ENCODE measurements around the gene KRTAP3-3.
"Not testable (repeated sequence)": the region's sequence is repeated elsewhere in the genome, so short reads cannot be mapped to it uniquely, and the experiment has no call there.

KRTAP3-3 gene

DNA sequence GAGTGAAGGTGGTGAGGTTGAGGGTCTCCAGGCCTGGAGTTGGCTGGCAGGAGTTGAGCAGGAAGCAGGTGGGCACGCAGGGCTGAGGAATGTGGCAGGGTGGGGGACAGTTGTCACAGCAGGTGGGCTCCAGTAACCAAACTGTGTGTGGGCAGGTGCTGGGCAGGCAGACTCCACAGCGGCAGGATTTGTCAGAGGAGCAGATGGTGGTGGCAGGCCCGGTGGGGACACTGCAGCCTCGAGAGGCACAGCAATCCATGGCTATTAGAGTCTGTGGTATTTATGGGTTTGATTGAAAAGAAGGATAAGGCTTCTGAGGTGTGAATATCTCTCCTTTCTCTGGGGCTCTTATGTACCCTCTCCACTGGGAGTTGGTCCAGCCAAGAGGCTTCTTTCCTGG, at the start of gene KRTAP3-3:
Gene KRTAP3-3, minus strand, starts transcription at position 326 of the 400 bp plus-strand sequence. Its CDS starts 67 bp downstream, at position 259.
- DNase-seq (ENCODE audit: low read depth in 2 of 2), result no peak

DNA sequence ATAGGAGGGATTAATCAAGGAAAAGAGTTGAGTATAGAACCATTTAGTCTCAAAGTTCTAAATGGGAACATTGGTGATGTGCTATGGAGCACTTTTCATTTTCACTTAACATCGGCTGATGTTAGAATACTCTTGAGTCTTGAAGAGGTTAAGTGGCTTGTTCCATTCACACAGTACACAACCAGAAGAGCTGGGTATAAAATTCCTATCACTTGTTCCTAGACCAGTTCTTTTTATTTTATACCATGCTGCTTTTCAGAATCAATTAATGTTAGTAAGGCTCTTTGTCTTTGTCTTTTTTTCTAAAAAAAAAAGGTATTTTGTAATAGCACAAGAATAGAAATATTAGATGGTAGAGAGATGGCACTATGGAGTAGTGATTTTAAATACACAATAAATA, 49.0 kb upstream of the KRTAP3-3 start:
- DNase-seq (ENCODE audit: low read depth in 2 of 2), result no peak

DNA sequence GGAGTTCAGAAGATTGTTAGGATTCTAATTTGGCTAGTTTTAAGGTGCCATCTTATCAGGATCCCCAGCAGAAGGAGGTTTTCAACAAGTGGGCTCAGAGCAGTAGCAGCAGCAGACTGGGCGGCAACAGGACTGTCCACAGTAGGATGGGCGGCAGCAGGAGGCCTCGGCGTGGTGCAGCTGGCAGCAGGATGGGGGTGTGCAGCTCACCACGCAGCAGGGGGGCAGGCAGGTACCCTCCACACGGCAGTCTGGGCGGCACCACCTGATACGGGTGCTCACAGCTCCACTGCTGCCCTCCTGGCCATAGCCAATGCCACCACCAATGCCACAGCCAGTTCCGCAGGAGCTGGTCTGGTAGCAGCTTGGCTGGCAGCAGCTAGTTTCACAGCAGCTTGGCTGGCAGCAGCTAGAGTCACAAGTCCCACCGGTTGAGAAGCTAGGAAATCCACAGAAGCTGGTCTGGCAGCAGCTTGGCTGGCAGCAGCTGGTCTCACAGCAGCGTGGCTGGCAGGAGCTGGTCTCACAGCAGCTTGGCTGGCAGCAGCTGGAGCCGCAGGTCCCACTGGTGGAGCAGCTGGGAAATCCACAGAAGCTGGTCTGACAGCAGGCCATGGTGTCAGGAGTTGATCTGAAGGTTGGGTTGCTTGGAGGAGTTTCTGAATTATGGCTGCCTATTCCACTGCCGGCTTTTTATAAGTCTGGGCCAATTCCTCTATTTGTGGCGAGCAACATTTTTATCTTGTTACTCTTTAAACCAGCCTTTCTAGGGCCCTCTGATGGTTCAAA, 47.0 kb upstream of the KRTAP3-3 start, which contains the start of gene KRTAP1-1:
Gene KRTAP1-1, minus strand, starts transcription at position 668 of the 789 bp plus-strand sequence. Its CDS starts 53 bp downstream, at position 615.
- not testable (repeated sequence) for DNase-seq (ENCODE audit: low read depth in 2 of 2)

DNA sequence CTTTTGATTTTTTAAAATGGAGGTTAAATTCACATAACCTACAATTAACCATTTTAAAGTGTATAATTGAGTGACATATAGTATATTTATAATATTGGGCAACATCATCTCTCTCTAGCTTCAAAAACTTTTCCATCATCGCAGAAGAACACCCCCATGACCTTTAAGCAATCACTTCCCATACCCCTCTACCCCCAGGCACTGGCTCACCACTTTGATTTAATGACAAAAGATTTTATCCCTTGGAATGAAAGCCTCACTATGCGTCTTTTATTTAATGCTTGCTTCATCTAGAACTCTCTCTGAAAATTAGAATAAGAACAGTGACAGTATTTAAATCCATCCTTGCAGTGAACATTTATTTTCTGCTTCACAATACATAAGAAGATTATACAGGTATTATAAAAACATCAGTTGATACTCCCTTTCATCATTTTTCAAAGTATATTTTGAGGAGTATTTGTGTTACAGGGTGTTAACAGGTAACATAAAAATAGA, 43.9 kb upstream of the KRTAP3-3 start:
- DNase-seq (ENCODE audit: low read depth in 2 of 2), result no peak

DNA sequence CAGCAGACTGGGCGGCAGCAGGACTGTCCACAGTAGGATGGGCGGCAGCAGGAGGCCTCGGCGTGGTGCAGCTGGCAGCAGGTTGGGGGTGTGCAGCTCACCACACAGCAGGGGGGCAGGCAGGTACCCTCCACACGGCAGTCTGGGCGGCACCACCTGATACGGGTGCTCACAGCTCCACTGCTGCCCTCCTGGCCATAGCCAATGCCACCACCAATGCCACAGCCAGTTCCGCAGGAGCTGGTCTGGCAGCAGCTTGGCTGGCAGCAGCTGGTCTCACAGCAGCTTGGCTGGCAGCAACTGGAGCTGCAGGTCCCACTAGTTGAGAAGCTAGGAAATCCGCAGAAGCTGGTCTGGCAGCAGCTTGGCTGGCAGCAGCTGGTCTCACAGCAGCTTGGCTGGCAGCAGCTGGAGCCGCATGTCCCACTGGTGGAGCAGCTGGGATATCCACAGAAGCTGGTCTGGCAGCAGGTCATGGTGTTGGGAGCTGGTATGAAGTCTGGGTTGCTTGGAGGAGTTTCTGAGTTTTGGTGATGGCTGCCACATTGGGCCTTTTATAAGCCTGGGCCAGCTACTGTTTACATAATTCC, 40.5 kb upstream of the KRTAP3-3 start, which contains the start of gene KRTAP1-3:
Gene KRTAP1-3, minus strand, starts transcription at position 529 of the 590 bp plus-strand sequence. Its CDS starts 53 bp downstream, at position 476.
- not testable (repeated sequence) for DNase-seq (ENCODE audit: low read depth in 2 of 2)

DNA sequence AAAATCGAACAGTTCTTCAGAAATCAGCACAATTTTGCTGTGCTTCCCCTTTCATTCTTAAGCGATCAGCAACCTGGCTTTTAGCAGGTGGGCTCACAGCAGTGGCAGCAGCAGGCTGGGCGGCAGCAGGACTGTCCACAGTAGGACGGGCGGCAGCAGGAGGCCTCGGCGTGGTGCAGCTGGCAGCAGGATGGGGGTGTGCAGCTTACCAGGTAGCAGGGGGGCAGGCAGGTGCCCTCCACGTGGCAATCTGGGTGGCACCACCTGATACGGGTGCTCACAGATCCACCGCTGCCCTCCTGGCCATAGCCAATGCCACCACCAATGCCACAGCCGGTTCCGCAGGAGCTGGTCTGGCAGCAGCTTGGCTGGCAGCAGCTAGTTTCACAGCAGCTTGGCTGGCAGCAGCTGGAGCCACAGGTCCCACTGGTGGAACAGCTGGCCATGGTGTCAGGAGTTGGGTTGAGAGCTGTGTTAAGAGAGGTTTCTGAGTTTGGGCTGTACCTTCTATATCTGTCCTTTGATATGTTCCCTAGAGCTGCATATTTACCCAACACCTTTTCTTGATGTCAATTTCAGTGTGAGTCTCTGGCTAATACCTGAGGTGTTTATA, 35.8 kb upstream of the KRTAP3-3 start, which contains the start of gene KRTAP1-4:
Gene KRTAP1-4, minus strand, starts transcription at position 563 of the 613 bp plus-strand sequence. Its CDS starts 117 bp downstream, at position 446.
- DNase-seq (ENCODE audit: low read depth in 2 of 2), result no peak

DNA sequence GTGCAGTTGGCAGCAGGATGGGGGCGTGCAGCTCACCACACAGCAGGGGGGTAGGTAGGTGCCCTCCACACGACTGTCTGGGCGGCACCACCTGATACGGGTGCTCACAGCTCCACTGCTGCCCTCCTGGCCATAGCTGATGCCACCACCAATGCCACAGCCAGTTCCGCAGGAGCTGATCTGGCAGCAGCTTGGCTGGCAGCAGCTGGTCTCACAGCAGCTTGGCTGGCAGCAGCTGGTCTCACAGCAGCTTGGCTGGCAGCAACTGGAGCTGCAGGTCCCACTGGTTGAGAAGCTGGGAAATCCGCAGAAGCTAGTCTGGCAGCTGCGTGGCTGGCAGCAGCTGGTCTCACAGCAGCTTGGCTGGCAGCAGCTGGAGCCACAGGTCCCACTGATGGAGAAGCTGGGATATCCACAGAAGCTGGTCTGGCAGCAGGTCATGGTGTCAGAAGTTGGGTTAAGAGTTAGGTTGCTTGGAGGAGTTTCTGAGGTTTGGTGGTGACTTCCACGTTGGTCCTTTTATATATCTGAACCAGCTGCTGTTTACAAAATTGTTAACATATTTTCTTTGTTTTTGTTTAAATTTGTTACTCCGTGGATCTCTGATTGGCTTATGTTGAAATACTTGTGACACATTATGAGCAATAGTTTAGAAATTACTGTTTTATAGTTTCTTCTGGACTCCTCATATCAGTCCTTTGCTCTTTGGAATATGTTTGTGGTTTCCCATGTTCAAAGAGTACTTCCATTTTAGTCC, 32.9 kb upstream of the KRTAP3-3 start, which contains the start of gene KRTAP1-5:
Gene KRTAP1-5, minus strand, starts transcription at position 494 of the 757 bp plus-strand sequence. Its CDS starts 53 bp downstream, at position 441.
- peak; percentile 74 to 77 for DNase-seq (ENCODE audit: low read depth in 2 of 2)

DNA sequence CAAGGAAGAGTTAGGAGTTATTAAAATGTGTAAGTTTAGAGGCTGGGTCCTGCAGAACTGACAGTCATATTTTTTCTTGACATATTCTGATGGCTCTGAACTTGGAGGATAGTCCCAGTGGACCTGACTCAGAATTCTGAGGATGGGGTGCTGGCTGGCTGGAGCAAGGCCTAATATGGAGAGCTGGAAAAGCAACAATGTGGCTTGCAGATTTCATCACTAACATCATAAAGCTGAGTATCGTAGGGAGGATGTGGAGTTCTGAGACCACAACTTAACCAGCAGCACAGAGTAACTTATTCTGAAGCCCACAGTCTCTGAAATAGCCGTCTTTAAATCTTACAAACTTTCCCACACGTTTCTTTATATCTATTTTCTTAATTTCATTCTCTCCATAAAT, 30.7 kb upstream of the KRTAP3-3 start:
- peak; percentile 65 to 66 for DNase-seq (ENCODE audit: low read depth in 2 of 2)

DNA sequence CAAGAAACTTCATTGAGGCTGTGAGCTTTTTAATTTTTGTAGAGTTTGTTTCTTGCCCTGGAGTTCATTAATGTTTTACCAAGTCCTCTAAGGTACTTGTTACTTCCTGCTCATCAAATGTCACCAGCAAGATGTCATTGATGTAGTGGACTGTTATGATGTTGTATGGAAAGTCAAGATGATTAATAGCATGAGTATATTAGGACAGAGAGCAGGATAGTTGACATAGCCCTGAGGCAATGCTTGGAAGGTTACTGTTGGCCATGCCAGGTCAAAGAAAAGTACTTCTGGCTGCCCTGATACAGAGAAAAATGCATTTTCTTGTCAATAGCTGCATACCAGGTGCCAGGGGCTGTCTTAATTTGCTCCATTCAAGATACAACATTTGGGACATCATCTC, 26.4 kb upstream of the KRTAP3-3 start:
- DNase-seq (ENCODE audit: low read depth in 2 of 2), result no peak

DNA sequence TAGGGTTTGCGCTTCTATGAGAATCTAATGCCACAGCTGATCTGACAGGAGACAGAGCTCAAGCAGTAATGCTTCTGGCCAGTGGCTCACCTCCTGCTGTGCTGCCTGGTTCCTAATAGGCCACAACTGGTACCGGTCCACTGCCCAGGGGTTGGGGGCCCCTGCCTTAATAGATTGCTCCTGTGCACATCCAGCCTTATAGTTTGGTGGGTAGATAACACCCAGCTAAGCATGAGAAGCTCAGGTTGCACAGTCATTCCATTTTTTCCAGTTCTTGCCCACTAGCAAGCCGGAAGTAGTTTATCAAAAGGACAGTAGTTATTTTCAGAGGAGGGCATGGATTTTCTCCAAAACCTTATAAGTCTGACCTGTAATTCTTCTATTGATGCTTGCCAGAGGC, 25.5 kb upstream of the KRTAP3-3 start:
- no peak for DNase-seq (ENCODE audit: low read depth in 2 of 2)

DNA sequence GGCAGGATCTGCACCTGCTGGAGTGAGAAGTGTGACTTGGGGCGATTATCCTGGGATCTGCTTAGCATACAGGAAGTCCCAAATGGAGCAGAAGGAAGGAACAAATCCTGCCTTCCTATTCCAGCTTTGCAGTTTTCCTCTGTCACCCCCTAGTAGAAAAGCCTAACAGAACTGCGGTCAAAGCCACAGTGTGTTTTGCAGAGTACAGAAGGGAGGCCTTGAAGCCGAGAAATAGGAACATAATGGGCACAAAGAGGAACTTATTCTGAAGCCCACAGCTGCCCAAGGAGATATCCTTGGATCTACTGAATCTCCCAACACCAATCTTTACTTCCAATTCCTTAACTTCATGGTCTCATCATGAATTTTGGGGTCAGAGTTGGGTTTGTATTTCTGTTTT, 24.6 kb upstream of the KRTAP3-3 start:
- no peak for DNase-seq (ENCODE audit: low read depth in 2 of 2)

DNA sequence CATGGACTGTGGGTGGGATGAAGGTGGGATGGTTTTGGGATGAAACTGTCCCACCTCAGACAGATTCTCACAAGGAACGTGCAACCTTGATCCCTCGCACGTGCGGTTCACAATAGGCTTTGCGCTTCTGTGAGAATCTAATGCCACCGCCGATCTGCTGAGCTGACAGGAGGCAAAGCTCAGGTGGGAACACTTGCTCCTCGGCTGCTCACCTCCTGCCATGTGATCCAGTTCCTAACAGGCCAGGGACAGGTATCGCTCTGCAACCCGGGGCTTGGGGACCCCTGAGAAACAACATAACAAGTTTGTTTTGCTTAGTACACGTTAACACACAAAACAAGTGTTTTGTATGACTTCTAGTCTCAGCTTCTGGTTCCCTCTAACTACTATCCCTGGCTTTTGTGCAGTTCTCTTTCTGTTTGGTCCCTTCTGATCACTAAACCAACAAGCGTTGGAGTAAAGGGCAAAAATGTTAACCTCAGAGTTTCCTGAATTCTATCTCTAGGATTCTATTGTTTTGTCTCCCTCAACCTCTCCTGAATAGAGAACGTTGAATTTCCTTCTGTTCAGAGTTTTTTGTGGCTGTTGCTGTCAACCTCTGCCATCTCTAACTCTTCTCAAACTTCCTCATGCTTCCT, 22.7 kb upstream of the KRTAP3-3 start:
- no peak for DNase-seq (ENCODE audit: low read depth in 2 of 2)

DNA sequence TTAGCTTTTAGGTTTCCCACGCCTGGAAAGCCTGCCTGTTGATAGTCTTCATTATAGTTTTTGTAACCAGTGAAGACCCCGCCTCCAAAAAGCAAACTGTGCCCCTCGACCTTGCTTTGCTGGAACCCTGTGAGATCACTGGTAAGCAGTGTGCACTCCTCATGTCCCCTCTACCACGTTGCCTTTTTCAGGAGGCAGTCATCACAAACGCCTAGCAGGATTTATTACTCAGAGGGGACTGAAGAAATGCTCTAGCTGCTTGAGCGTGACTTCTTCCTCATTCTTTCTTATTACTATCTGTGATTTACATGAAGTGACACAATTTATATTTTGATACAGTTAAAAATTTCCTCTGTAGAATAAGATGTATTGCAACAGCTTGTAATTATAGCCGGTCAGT, 21.5 kb upstream of the KRTAP3-3 start:
- no peak for DNase-seq (ENCODE audit: low read depth in 2 of 2)

DNA sequence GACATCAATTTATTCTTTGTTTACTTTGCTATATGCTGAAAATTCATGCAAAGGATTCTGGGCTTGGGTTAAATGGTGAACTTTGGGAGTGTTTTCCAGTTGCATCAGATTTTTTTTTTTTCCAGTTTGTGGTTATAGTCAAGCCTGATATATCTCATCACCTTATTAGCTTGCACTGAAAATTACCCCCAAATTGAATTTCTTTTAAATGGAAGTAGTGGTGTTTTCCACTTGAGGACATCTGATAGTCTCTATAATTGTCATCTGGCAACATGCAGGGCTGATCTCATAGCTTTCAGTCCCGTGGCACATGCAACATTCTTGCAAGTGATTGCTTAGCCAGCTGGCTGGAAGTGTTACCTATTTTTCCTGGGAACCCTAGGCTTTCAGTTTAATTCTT, 19.6 kb upstream of the KRTAP3-3 start:
- DNase-seq (ENCODE audit: low read depth in 2 of 2), result peak; percentile 72 to 75

DNA sequence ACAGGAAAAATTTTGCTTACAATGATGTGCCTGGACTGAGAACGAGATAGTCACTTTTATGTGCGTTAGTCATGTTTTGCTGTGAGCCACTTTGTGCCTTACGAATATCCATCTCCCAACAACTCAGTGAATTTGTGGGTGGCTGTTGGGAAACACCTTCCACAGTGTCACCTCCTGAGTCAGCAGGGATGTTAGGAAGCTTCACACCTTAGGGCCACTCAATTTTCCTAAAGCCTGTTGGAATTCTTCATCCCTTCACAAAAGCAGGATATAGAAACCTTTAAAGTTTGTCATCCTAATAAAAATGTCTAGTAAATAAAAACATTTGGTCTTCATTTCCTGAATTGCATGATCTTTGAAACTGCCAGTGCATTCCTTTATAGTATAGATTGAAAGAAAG, 19.2 kb upstream of the KRTAP3-3 start:
- no peak for DNase-seq (ENCODE audit: low read depth in 2 of 2)

DNA sequence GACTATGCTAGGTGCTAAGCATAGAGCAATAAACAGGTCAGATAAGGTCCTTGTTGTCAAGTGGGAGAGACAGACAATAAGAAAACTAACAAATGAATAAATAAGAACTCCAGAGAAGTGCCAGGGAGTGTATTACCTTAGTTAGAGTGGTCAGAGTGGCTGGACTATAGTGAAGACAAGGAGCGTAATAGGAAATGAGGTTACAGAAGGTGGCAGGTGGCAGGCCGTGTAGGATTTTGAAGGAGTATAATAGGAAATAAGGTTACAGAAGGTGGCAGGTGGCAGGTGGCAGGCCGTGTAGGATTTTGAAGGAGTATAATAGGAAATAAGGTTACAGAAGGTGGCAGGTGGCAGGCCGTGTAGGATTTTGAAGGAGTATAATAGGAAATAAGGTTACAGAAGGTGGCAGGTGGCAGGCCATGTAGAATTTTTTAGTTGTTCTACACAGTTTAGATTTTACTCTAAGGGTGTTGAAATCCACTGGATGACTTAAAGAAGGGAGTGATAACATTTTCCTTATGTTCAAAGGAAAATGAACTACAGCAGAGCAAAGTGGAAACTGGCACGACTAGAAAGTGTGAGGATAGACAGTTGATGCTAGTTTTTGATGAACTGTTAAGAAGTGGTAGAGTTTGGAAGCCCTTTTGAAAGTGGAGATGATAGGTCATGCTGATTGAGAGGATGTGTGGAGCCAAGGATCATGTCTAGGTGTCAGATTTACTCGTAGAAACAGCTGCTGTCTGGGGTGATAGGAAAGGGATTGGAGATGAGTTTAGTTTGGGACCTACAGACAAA, 18.6 kb upstream of the KRTAP3-3 start:
- no peak for DNase-seq (ENCODE audit: low read depth in 2 of 2)

DNA sequence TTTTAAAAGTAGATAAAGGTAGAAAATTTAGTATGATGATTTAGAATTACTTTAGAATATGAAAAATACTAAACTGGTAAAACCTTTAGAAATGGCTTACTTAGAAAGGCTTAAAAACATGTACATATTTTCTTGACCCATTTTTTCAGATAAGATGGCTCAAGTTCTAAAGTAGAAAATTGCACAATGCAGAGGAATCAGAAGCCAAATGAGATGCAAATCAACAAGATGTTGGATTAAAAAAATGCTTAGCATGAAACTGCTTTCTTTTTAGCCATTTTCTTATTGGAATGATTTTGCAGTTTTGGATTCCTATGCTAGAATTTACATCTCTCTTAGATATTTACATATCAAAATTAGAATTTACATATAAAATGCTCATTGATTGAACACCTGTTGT, 16.5 kb upstream of the KRTAP3-3 start:
- no peak for DNase-seq (ENCODE audit: low read depth in 2 of 2)

DNA sequence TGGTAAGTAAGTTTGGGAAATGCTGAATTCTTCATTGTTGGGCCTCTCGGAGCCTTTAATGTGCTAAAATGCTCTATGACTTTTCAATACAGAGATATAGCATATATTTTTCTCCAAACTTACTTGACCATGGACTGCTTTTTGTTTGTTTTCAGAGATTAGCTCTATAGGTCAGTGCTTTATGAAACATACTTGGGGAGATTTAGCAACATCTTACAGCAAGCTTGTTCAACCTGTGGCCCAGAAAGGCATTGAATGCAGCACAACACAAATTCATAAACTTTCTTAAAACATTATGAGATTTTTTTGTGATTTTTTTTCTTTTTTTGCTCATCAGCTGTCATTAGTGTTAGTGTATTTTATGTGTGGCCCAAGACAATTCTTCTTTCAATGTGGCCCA, 16.0 kb upstream of the KRTAP3-3 start:
- no peak for DNase-seq (ENCODE audit: low read depth in 2 of 2)

DNA sequence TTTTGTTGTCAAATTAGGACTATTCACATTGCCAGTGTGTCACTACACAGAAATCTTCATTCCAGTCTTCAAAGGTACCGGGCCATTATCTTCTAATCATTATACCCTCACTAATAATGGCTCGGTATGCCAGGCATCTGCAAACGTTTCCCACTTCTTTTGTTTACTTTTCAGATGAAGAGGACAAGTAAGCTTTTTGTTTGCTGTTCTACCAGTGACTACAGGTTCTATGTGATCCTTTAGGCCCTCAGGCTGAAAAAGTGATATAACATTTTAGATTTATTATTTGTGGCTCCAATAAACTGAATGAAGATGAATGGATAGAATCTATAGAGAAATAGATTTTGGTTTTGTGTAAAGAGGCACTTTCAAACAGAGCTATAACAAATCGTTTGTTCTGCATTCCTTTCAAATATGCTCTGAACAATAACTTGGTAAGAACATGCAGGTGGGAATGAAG, 15.4 kb upstream of the KRTAP3-3 start:
- DNase-seq (ENCODE audit: low read depth in 2 of 2), result no peak

DNA sequence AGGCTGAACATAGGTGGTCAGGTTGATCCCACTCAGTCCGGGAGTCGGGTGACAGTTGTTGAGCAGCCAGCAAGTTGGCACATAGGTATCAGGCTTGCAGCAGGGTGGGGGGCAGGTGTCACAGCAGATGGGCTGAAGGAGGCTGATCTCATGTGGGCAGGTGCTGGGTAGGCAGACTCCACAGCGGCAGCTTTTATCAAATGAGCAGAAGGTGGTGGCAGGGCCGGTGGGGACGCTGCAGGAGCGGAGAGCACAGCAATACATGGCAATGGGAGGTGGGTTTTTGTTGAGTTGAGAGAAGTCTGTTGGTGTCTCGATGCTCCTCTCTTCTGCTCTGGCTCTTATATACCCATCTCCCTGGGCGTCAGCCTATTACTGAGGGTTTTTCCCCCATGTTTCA, 14.8 kb upstream of the KRTAP3-3 start, which contains the start of gene KRTAP3-1:
Gene KRTAP3-1, minus strand, starts transcription at position 318 of the 400 bp plus-strand sequence. Its CDS starts 54 bp downstream, at position 264.
- no peak for DNase-seq (ENCODE audit: low read depth in 2 of 2)

Data from fibroblast of skin of left quadriceps (primary cell).